Measurements from ENCODE around the gene C20orf204. TPM values are rescaled to one million over a fixed set of nuclear protein-coding genes. Genes with fewer than 3 reads are reported as not detected.

Gene C20orf204
- total RNA-seq, 4 donors from 2014 or later, result 1.7 to 14.4 (median 4.1) TPM

GRCh38 chr20:64076061-64076997, 40.3 kb downstream of the C20orf204 start:
- H3K27ac ChIP-seq, result peak overlapping the region in 1 of 4 donors; percentile 62
- H3K9me3 ChIP-seq, result no peaks in the 10 kb centered on the region
- H3K4me3 ChIP-seq, result peak overlapping the region in 2 of 4 donors; percentile 57 to 81
- 93 to 96% methylated on average over 6 to 14 of the region's 22 CpGs for WGBS, 2 donors
- peaks cover 0 to 42% (median 0%) of the 10 kb centered on the region in 3 donors for H3K36me3 ChIP-seq
- TF ChIP-seq POLR2A (IDR thresholded peaks at IDR 0.05), result no peak
- no peak for TF ChIP-seq CTCF (IDR thresholded peaks at IDR 0.05)
- TF ChIP-seq EP300 (IDR thresholded peaks at IDR 0.05), result no peak
- H3K4me1 ChIP-seq, result peaks cover 0 to 34% (median 11%) of the 10 kb centered on the region in 4 donors
- no peak for DNase-seq (ENCODE audit: low spot score in 2 of 2)
- no peaks in the 10 kb centered on the region for H3K27me3 ChIP-seq

GRCh38 chr20:64077094-64077493, 41.1 kb downstream of the C20orf204 start:
- H3K27me3 ChIP-seq, result no peaks in the 10 kb centered on the region
- H3K4me3 ChIP-seq, result peak overlapping the region in 2 of 4 donors; percentile 57 to 81
- H3K27ac ChIP-seq, result peak overlapping the region in 1 of 4 donors; percentile 62
- DNase-seq (ENCODE audit: low spot score in 2 of 2), result no peak
- no peaks in the 10 kb centered on the region for H3K9me3 ChIP-seq
- peaks cover 0 to 34% (median 0%) of the 10 kb centered on the region in 3 donors for H3K36me3 ChIP-seq
- 87% methylated on average over 7 to 8 of the region's 8 CpGs for WGBS, 2 donors
- peaks cover 0 to 38% (median 11%) of the 10 kb centered on the region in 4 donors for H3K4me1 ChIP-seq
- TF ChIP-seq CTCF (IDR thresholded peaks at IDR 0.05) (no peak), POLR2A (IDR thresholded peaks at IDR 0.05) (no peak), EP300 (IDR thresholded peaks at IDR 0.05) (no peak)

GRCh38 chr20:64077541-64077875, 41.5 kb downstream of the C20orf204 start:
- DNase-seq (ENCODE audit: low spot score in 2 of 2), result no peak
- H3K4me3 ChIP-seq, result peak overlapping the region in 2 of 4 donors; percentile 57 to 81
- peak overlapping the region in 1 of 4 donors; percentile 62 for H3K27ac ChIP-seq
- 60 to 78% methylated on average over 6 to 7 of the region's 7 CpGs for WGBS, 2 donors
- H3K36me3 ChIP-seq, result peaks cover 0 to 30% (median 0%) of the 10 kb centered on the region in 3 donors
- H3K9me3 ChIP-seq, result no peaks in the 10 kb centered on the region
- TF ChIP-seq POLR2A (IDR thresholded peaks at IDR 0.05) (no peak), EP300 (IDR thresholded peaks at IDR 0.05) (no peak), CTCF (IDR thresholded peaks at IDR 0.05) (no peak)
- H3K27me3 ChIP-seq, result no peaks in the 10 kb centered on the region
- peaks cover 0 to 42% (median 11%) of the 10 kb centered on the region in 4 donors for H3K4me1 ChIP-seq

GRCh38 chr20:64077876-64078551, 42.0 kb downstream of the C20orf204 start:
- peaks cover 0 to 47% (median 13%) of the 10 kb centered on the region in 4 donors for H3K4me1 ChIP-seq
- H3K36me3 ChIP-seq, result peaks cover 0 to 26% (median 0%) of the 10 kb centered on the region in 3 donors
- H3K9me3 ChIP-seq, result no peaks in the 10 kb centered on the region
- peak overlapping the region in 3 of 4 donors; percentile 47 to 81 (median 57) for H3K4me3 ChIP-seq
- H3K27me3 ChIP-seq, result peaks cover 0 to 2% of the 10 kb centered on the region in 2 donors
- 56 to 57% methylated on average over 12 to 15 of the region's 15 CpGs for WGBS, 2 donors
- DNase-seq (ENCODE audit: low spot score in 2 of 2), result no peak
- H3K27ac ChIP-seq, result peak overlapping the region in 2 of 4 donors; percentile 75 to 84
- no peak for TF ChIP-seq POLR2A (IDR thresholded peaks at IDR 0.05)
- TF ChIP-seq EP300 (IDR thresholded peaks at IDR 0.05), result no peak
- TF ChIP-seq CTCF (IDR thresholded peaks at IDR 0.05), result no peak

Measured in tibial nerve (tissue), 4 donors.